HG02623 (cell line): Measurements from ENCODE around the gene MAEL.
A peak's percentile ranks its signal among the peaks of the same experiment; 100 is the strongest.

Source experiments
- ATAC-seq: cut with Tn5 transposase; IDR thresholded peaks from one replicate; pipeline ENCODE4 v1.9.1; 2021; ENCODE audit warnings: moderate library complexity; ENCODE audit not compliant: unreplicated experiment

MAEL gene

DNA sequence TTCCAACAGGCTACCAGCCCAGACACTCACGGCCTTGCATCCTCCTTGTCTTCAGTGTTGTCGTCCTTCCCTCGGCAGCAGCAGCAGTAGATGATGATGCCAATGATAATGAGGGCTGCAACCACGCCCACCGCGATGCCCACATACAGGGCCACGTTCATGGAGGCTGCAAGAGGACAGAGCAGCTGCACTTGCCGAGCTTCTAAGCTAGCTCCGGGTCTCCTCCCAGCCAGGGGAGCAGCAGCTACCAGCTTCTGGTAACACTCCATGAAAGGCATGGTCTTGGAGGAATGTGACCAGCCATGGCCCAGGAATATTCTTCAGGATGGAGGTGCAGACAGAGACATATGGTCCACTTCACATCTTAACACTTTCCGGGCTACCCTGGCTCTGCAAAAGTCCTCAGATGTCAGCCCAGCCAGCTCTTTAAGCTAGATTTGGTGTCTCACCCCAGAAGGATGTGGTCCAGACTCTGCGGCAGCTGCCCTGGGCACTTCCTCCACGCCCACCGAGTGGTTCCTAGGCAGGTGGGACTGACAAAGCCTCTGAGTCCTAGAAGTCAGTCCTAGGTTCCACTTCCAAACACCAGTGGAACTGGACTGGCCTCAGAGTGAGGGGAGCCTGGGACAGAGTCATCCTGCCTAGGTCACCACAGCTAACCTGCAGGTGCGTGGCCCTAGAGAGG lies 66.0 kb downstream of the MAEL start:
- no peak for ATAC-seq

DNA sequence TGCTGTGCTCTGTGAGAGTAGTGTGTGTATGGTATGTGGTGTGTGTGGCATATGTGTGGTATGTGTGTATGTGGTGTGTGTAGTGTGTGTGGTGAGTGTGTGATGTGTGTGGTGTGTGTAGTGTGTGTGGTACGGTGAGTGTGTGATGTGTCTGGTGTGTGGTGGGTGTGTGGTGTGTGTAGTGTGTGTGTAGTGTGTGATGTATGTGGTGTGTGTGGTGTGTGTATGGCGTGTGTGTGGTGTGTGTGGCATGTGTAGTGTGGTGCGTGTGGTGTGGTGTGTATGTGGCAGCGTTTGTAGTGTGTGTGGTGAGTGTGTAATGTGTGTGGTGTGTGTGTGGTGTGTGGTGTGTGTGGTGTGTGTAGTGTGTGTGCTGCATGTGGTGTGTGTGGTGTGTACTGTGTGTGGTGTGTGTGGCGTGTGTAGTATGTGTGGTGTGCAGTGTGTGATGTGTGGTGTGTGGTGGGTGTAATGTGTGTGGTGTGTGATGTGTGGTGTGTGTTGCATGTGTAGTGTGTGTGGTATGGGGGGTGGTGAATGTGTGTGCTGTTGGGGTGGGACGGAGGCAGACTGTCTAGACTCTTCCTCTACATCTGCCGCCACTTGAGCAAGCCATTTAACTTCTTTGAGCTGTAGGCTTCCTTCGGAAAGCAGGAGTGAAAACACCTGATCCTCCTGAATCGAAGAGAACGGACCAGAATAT lies 67.6 kb downstream of the MAEL start:
- ATAC-seq, result no peak

DNA sequence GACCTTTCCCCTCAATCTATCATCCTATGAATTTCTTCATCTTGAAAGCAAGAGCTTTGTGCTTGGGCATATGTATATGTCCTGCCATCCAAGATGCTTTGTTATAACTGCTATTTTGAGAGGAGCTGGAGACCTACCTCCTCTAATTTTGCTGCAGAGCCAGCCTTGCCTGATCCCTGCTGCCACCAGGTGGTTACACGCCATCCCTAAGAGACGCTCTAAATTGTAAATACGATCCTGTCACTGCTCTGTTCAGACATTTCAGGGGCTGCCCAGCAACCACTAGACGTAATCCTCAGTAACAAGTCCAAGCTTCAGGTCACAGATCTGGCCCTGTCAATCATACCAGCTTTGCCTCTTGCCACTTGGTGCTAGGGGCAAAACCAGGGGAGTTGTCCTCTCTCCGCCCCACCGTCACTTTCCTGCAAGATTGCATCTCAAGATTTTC lies 68.2 kb downstream of the MAEL start:
- peak; percentile 59 for ATAC-seq

GRCh38 chr1:167059045-167059808 lies 70.1 kb downstream of the MAEL start:
- no peak for ATAC-seq

- ATAC-seq, result no peak
Measured at GRCh38 chr1:167059809-167060107, 70.7 kb downstream of the MAEL start.

GRCh38 chr1:167060141-167061072 lies 71.3 kb downstream of the MAEL start:
- no peak for ATAC-seq

DNA sequence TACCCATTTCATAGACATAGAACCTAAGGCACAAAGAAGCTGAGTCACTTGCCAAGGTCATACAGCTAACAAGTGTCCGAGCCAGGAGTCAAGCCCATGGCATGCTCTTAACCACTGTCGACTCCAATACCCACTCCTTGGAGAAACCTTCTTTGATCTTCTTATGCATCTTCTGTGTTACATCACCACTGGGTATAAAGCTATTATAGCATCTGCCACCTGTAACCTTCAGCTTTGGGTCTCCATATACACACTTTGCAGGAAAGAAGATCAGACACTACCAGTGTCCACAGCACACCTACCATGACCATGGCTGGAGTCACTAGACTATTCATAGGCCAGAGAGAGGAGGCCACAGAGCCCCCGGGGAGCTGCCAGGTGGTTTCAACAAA lies 72.0 kb downstream of the MAEL start:
- ATAC-seq, result no peak

DNA sequence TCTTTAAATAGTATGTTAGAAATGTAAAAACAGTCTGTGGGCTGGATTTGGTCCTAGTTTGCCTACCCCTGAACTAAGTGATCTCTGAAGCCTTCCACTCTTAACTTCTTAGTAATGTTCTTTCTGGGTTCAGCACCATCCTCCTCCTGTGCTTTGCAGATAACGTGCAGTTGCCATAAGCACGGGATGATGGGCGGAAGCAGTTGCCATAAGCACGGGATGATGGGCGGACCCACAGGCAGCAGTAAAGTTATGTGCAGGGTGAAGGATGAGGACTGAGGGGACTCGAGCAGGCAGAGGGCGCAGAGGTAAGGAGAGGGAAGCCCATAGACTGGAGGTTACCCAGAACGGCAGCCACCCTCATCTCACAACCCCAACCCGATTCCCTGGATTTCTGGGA lies 75.5 kb downstream of the MAEL start:
- ATAC-seq, result no peak

DNA sequence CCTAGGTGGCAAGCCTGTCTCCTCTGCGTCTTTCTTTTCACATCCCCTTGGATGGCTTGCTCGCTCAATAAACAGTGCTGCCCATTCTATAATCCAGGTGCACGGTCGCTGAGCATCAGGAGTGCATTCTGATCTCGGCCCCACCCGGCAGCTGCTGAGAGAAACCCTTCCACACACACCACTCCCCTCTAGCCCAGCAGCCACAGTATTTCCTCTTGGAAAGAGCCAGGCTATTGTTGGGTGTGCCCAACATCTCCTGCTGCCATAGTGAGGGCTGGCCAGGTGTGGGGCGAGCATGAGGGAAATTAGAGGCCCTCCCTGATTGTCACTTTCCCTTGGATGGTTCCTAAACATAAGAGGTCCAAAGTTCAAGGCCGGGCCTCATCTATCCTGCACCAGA lies 76.4 kb downstream of the MAEL start:
- ATAC-seq, result no peak

- ATAC-seq, result peak; percentile 74
Measured at GRCh38 chr1:167066333-167067122, 77.4 kb downstream of the MAEL start.

- ATAC-seq, result no peak
Measured at GRCh38 chr1:167067904-167068303, 78.8 kb downstream of the MAEL start.

DNA sequence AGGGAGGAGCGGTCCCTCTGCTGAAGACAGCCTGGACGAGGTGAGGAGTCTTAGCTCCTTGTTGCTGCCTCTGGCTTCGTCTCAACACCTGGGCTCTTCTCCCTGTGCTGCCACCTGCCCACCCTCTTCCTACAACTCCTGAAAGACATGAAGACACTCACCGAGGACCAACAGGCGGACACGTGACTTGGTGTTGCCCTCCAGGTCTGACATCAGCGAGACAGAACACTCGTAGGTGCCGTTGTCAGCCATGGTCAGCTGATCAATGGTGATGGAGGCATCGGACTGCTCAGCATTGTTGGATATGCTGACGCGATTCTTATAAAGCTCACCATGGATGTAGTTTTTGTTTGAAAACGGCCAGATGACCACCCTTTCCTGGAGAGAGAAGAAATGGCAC lies 79.7 kb downstream of the MAEL start:
- no peak for ATAC-seq

- ATAC-seq, result no peak
Measured at GRCh38 chr1:167071286-167071685, 82.2 kb downstream of the MAEL start.
